ENCODE results near the gene USP9X.

DNA sequence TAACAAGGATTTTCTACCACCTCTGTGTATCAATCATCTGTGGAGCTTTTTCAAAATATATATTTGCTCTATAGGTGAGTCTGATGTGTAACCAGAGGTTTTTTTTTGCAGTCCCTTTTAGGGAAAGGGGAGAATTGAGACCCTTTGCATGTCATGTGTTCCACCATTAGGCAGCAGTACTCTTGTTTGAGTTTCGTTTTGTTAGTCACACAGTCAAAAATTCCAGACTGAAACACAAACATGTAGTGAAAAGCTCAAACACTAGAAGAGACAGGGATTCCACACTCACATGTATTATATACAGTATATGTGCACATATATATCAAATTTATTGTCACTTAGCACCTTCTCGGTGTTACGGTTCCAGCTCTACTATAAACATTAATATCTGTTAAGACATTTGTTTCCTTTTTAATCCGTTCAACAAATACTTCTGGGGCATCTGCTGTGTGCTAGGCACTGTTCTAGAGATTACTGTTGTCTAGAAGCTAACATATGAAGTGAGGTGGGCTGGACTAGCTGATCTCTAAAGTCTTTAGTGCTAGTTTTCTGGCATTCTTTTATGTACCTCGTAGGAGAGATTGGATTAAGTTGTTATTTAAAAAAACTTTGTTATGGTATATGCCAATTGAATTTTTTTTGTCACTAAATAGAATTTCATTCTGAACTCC lies 5.5 kb downstream of the USP9X start:
- TF ChIP-seq, protein P1, sequence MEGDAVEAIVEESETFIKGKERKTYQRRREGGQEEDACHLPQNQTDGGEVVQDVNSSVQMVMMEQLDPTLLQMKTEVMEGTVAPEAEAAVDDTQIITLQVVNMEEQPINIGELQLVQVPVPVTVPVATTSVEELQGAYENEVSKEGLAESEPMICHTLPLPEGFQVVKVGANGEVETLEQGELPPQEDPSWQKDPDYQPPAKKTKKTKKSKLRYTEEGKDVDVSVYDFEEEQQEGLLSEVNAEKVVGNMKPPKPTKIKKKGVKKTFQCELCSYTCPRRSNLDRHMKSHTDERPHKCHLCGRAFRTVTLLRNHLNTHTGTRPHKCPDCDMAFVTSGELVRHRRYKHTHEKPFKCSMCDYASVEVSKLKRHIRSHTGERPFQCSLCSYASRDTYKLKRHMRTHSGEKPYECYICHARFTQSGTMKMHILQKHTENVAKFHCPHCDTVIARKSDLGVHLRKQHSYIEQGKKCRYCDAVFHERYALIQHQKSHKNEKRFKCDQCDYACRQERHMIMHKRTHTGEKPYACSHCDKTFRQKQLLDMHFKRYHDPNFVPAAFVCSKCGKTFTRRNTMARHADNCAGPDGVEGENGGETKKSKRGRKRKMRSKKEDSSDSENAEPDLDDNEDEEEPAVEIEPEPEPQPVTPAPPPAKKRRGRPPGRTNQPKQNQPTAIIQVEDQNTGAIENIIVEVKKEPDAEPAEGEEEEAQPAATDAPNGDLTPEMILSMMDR (IDR thresholded peaks at IDR 0.05; ENCODE audit: insufficient read depth, low read length, poor library complexity, severe bottlenecking), result no peak
- TF ChIP-seq EZH2phosphoT487 (conservative IDR thresholded peaks at IDR 0.05; ENCODE audit: low read length), result no peak
